ENCODE measurements around the gene CALM1.

The CALM1 gene

GRCh38 chr14:90378249-90378648 is 18.6 kb upstream of the CALM1 start:
- no peak for TF ChIP-seq CTCF (conservative IDR thresholded peaks at IDR 0.05)

GRCh38 chr14:90379106-90379505 is 17.7 kb upstream of the CALM1 start:
- TF ChIP-seq CTCF (conservative IDR thresholded peaks at IDR 0.05): no peak
- no peak overlapping the region for H3K27ac ChIP-seq

More at GRCh38 chr14:90378249-90378648, 18.6 kb upstream of the CALM1 start:
- H3K27ac ChIP-seq: no peak overlapping the region

DNA sequence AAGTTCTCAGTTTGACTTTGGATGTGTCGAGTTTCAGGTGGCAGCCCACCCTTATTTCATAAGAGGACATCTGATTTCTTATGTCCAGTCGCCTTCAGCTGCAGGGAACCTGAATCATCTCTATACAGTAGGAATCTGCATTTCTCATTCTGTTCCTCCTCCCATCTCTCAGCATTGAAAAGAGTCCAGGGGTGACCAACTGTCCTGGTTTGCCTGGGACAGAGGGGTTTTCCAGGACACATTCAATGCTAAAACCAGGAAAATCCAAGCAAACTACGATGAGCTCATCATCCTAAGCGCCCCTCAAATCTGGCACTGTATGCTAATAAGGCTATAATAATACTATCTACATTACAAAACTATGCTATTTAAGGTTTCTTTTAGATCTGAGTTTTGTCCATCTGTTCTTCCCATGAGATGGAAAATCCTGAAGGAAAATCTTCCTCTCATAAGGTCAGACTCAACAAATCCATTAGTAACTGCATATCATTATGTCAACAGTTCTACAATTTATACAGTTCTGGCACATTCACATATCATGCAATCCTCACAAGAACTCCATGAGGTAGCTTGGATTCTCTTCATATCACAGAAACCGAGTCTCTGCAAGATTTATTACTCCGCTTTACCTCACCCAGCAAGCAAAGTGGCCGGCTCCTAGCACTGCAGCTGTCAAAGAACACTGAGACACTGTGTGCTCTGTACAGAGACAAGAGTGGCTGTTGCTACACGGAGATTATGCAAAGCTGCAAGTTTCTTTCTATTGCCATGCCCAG is 15.6 kb upstream of the CALM1 start:
- peak overlapping the region; percentile 98 for H3K27ac ChIP-seq
- TF ChIP-seq CTCF (conservative IDR thresholded peaks at IDR 0.05): no peak

GRCh38 chr14:90381999-90382451 is 14.8 kb upstream of the CALM1 start:
- H3K27ac ChIP-seq: peak overlapping the region; percentile 98
- TF ChIP-seq CTCF (conservative IDR thresholded peaks at IDR 0.05): no peak

DNA sequence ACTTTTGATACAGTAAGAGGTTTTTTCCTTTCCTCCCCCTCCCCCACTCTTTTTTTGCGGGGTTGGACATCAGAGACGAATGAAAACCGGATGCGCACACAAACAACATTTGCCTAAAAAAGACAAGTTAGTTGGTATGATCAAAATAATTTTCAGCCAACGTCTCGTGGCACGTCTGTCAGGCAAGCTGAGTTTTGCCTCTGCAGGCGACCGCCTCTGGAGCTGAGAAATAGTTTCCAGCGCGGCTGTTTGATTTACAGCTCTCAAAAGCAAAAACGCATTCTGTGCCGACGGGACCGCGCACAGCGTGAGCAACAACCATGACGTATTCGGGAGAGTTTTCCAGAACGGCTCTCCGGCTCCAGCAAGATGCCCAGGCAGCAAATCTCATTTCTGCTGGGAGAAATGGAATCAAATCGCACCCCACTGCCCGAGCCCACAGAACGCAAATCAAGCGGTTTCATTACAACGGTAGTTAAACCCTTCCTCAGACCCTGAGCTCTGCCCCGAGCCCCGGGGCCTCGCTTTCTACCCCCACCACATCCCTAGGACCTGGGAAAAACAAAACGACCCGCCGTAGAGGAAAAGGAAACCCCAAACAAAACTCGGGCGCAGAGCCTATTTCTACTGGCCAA is 14.2 kb upstream of the CALM1 start:
- H3K27ac ChIP-seq: peak overlapping the region; percentile 98
- no peak for TF ChIP-seq CTCF (conservative IDR thresholded peaks at IDR 0.05)

GRCh38 chr14:90383126-90383730 is 13.6 kb upstream of the CALM1 start:
- TF ChIP-seq CTCF (conservative IDR thresholded peaks at IDR 0.05): no peak
- H3K27ac ChIP-seq: peak overlapping the region; percentile 98
